Caco-2 (cell line): ENCODE measurements around the gene RPGRIP1. TPM values are rescaled to one million over a fixed set of nuclear protein-coding genes. Genes with fewer than 3 reads are reported as not detected.
"Not testable (repeated sequence)": the region's sequence is repeated elsewhere in the genome, so short reads cannot be mapped to it uniquely, and the experiment has no call there.

ENCODE experiments used
- BruUV-seq: library from RNA; stranded (reverse); fragments of 400-500 nt; replicated peaks from 2 replicates; lab custom pipeline; 2021; lab: Mats Ljungman, UMichigan
- CTCF ChIA-PET: fragments of 300-600 bp; sonication (Branson Sonifier 250); formaldehyde crosslinking; loops from one replicate; lab custom pipeline; 2022; ENCODE audit warnings: antibody characterized with exemption; lab: Charles Lee
- POLR2A ChIA-PET: fragments of 300-600 bp; sonication (Branson Sonifier 250); formaldehyde crosslinking; loops from one replicate; lab custom pipeline; 2022; ENCODE audit warnings: antibody characterized with exemption; lab: Charles Lee
- DNase-seq, 2 experiments: peaks; one replicate each; pipeline versions ENCODE4 v3.0.0 to v3.0.0-alpha.2; 2020 to 2022
- H3K27me3 ChIP-seq: replicated peaks from 2 replicates; pipeline ENCODE4 v1.6.0; 2011; ENCODE audit warnings: low read length; ENCODE audit not compliant: control insufficient read depth, insufficient read depth
- H3K36me3 ChIP-seq: 2 replicates; pipeline ENCODE4 v1.5.1; 2011; ENCODE audit warnings: low read length; ENCODE audit not compliant: control insufficient read depth, insufficient read depth
- H3K4me1 ChIP-seq: fragments of 250-450 bp; sonication (Bioruptor Pico); 2 replicates; pipeline ENCODE4 v1.5.1; 2020; ENCODE audit warnings: mild to moderate bottlenecking
- H3K4me3 ChIP-seq: 2 replicates; pipeline ENCODE4 v1.5.1; 2011; ENCODE audit warnings: low read depth, mild to moderate bottlenecking, control low read depth, low read length
- H3K9me3 ChIP-seq: fragments of 250-450 bp; sonication (Bioruptor Pico); 2 replicates; pipeline ENCODE4 v1.5.1; 2020; ENCODE audit warnings: mild to moderate bottlenecking, moderate library complexity
- H3K27ac Mint-ChIP-seq: one replicate; pipeline ENCODE4 v1.8.0; 2022; ENCODE audit warnings: mixed read lengths; ENCODE audit not compliant: unreplicated experiment
- H3K27me3 Mint-ChIP-seq: one replicate; pipeline ENCODE4 v1.8.0; 2022; ENCODE audit warnings: mixed read lengths; ENCODE audit not compliant: insufficient read depth, unreplicated experiment
- H3K36me3 Mint-ChIP-seq: one replicate; pipeline ENCODE4 v1.8.0; 2022; ENCODE audit warnings: mild to moderate bottlenecking, mixed read lengths; ENCODE audit not compliant: insufficient read depth, unreplicated experiment
- H3K4me1 Mint-ChIP-seq: one replicate; pipeline ENCODE4 v1.8.0; 2022; ENCODE audit warnings: low read depth, mixed read lengths; ENCODE audit not compliant: unreplicated experiment
- H3K4me3 Mint-ChIP-seq: one replicate; pipeline ENCODE4 v1.8.0; 2022; ENCODE audit warnings: mild to moderate bottlenecking, moderate library complexity, mixed read lengths; ENCODE audit not compliant: unreplicated experiment
- H3K9me3 Mint-ChIP-seq: one replicate; pipeline ENCODE4 v1.8.0; 2022; ENCODE audit warnings: mixed read lengths; ENCODE audit not compliant: unreplicated experiment
- CTCF ChIP-seq, 2 experiments: fragments of 200-600 bp in 1 of 2; IDR thresholded peaks; 1 replicate in 1 of 2; 2 replicates in 1 of 2; pipeline versions ENCODE4 v1.5.1 to v1.8.0; 2011 to 2022; ENCODE audit warnings: antibody characterized with exemption in 1 of 2, control low read depth in 1 of 2, inconsistent platforms in 1 of 2, low read depth in 1 of 2, low read length in 1 of 2, mild to moderate bottlenecking in 1 of 2, moderate library complexity in 1 of 2; ENCODE audit not compliant: insufficient read depth in 1 of 2, severe bottlenecking in 1 of 2, unreplicated experiment in 1 of 2
- intact Hi-C: fragments of 100-400 bp; cut with micrococcal nuclease; formaldehyde crosslinking; loops from one replicate; pipeline ENCODE4 v1.10.0; 2022; ENCODE audit not compliant: unreplicated experiment
- total RNA-seq: library from RNA; stranded (reverse); gene quantifications from 2 replicates; pipeline ENCODE4 v1.2.3, GENCODE V29; 2022

Gene RPGRIP1
- total RNA-seq, 1 experiment from 2014 or later, result not detected

DNA sequence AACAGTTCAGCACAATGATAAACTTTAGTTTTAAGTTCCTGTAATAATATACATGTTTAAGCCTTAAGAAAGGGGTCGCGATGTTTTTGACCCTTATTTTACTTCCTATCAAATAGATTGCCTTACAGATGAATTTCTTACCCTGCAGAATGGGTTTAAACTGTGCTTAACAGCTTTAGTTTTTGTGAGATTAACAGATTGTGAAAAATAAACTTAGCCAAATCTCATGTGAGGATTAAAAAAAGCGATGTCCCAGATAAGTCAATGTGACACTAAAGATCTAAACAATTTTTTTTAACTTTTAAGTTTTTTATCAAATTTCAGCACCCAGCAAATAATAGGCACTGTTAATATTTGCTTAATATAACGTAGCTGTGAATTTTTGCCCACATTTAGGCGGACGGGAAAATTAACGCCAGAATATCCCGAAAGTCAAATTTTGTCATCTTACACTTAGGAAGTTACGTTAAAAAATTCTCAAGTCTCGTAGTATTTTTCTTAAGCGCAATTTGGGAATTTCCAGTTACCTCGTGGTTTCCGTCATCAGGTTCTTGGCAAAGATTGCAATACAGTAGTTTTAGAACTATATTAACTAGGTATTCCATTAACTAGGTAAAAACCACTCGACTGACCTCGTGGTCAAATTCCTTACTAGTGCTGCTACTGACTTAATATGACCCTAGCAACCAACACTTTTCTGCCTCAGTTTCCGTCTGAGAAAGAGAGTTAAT lies 11.8 kb upstream of the RPGRIP1 start:
- peaks cover 14% of the 10 kb centered on the region for H3K4me1 Mint-ChIP-seq
- POLR2A ChIA-PET, result no interaction called here

DNA sequence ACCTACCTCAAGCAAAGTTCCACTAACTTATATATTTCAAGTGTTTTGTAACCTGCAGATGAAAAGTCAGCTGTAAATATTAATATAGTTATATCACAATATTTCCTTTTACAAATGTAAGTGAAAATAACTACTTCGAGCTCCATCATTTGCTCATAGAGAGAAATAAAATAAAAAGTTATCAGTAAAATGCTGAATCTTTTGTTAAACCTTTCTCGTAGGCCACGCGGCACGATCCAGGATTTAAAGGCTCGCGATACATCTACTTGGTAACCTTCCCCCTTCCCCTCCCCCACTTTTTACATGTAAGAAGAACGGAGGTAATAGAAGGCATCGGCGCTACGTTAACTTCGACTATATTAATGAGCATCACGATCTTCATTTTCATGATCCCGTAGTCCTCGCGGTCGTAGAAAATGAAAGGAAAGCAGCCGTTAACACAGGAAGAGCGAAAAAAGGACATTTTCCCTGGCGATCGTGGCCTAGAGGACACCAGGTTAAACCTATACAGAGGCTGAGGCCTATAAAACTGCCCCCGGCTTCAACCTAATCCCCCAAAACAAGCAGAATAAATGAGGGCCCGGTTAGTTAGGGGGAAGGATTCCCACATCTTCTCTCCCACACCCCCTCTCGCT lies 11.1 kb upstream of the RPGRIP1 start:
- peak in 1 of 2 experiments; percentile 49 for DNase-seq
- CTCF ChIA-PET, result no interaction called here
- Mint-ChIP-seq H3K27ac (peak overlapping the region; percentile 100), H3K36me3 (peaks cover 62% of the 10 kb centered on the region), H3K27me3 (no peaks in the 10 kb centered on the region), H3K4me1 (peaks cover 14% of the 10 kb centered on the region), H3K4me3 (peak overlapping the region; percentile 98), H3K9me3 (no peaks in the 10 kb centered on the region)
- H3K36me3 ChIP-seq, result no peaks in the 10 kb centered on the region
- POLR2A ChIA-PET, result no interaction called here
- H3K9me3 ChIP-seq, result no peaks in the 10 kb centered on the region
- H3K27me3 ChIP-seq, result no peaks in the 10 kb centered on the region
- peaks cover 19% of the 10 kb centered on the region for H3K4me1 ChIP-seq
- intact Hi-C loops, result loop anchor here (1.0 kb wide), 3 partner anchors 40 to 209 kb away; partner anchors contain the start of genes SUPT16H and TOX4
- peak overlapping the region; percentile 53 for H3K4me3 ChIP-seq
- no peak for TF ChIP-seq CTCF (IDR thresholded peaks at IDR 0.05; ENCODE audit: insufficient read depth in 1 of 2, low read depth in 1 of 2, low read length in 1 of 2, severe bottlenecking in 1 of 2, unreplicated experiment in 1 of 2)
- TSS peak; percentile 48 for BruUV-seq

More for the DNA sequence above, 11.8 kb upstream of the RPGRIP1 start:
- Mint-ChIP-seq H3K27me3 (no peaks in the 10 kb centered on the region), H3K9me3 (no peaks in the 10 kb centered on the region), H3K4me3 (peak overlapping the region; percentile 98), H3K36me3 (peaks cover 69% of the 10 kb centered on the region), H3K27ac (peak overlapping the region; percentile 100)
- CTCF ChIA-PET, result no interaction called here
- TF ChIP-seq CTCF (IDR thresholded peaks at IDR 0.05; ENCODE audit: insufficient read depth in 1 of 2, low read depth in 1 of 2, low read length in 1 of 2, severe bottlenecking in 1 of 2, unreplicated experiment in 1 of 2), result no peak
- intact Hi-C loops, result no loop called here
- no peaks in the 10 kb centered on the region for H3K27me3 ChIP-seq
- peak overlapping the region; percentile 53 for H3K4me3 ChIP-seq
- no TSS peak for BruUV-seq
- H3K36me3 ChIP-seq, result no peaks in the 10 kb centered on the region
- no peak for DNase-seq
- H3K9me3 ChIP-seq, result no peaks in the 10 kb centered on the region
- H3K4me1 ChIP-seq, result peaks cover 21% of the 10 kb centered on the region

DNA sequence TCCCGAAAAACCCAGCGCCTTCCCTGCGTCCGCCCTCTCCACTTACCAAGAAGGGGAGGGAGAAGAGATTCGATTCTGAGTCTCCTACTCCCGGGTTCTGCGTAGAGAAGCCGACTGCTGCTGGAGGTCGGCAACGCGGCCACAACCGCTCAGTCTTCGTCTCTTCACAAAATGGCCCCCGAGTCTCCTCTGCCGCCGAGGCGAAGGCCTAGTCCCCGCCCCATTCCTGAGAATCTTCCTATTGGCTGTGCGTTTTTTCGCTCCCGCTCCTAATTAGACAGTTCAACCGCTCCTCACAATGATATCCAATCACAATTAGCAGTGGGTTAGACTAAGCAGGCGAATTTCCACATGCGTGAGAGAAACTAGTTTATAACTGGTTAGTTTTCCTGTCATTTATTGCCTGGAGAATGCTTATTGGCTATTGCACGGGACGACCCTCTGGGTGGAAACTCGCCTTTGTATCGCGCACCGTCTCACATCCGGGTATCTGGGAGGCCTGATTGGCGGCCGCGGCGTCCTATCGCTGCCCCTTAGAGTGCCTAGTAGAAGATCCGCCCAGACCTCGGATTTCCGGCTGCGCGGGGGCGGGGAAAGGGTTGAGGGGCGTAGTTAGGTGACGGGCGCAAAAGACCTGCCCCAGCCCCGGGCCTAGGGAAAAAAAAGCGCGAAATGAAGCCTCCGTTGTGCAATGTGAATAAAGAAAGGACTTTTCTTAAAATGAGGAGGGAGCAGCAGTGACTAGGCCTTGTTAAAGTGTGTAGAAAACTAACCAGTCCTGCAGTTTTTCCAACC lies 10.4 kb upstream of the RPGRIP1 start, which contains the start of gene HNRNPC:
TSS of gene HNRNPC (minus strand) at position 191 of the 795 bp plus-strand sequence. CDS start 35,249 bp downstream, outside the sequence.
- no TSS peak for BruUV-seq
- Histone ChIP-seq H3K27me3 (no peaks in the 10 kb centered on the region), H3K4me1 (peaks cover 12% of the 10 kb centered on the region), H3K9me3 (no peaks in the 10 kb centered on the region), H3K4me3 (peak within 1 kb of the TSS; percentile 53), H3K36me3 (no peaks in the 10 kb centered on the region)
- POLR2A ChIA-PET, result no interaction called here
- no peak for TF ChIP-seq CTCF (IDR thresholded peaks at IDR 0.05; ENCODE audit: insufficient read depth in 1 of 2, low read depth in 1 of 2, low read length in 1 of 2, severe bottlenecking in 1 of 2, unreplicated experiment in 1 of 2)
- Mint-ChIP-seq H3K36me3 (peaks cover 55% of the 10 kb centered on the region), H3K27ac (peak within 1 kb of the TSS; percentile 100), H3K4me3 (peak within 1 kb of the TSS; percentile 98), H3K4me1 (peaks cover 14% of the 10 kb centered on the region), H3K27me3 (no peaks in the 10 kb centered on the region), H3K9me3 (no peaks in the 10 kb centered on the region)
- CTCF ChIA-PET, result interaction anchor here (0.7 kb wide), 2 partner anchors 277 to 312 kb away, joined by 5 to 8 read pairs; no protein-coding TSS in a partner anchor
- intact Hi-C loops, result loop anchor here (1.0 kb wide), 3 partner anchors 39 to 208 kb away; partner anchors contain the start of genes SUPT16H and TOX4
- DNase-seq, result peak; percentile 100

- H3K9me3 ChIP-seq, intact Hi-C loops, H3K27me3 ChIP-seq, POLR2A ChIA-PET, H3K9me3 Mint-ChIP-seq, CTCF ChIA-PET, BruUV-seq, H3K27me3 Mint-ChIP-seq, H3K36me3 ChIP-seq, H3K4me3 ChIP-seq, H3K27ac Mint-ChIP-seq, DNase-seq, H3K4me1 ChIP-seq, H3K4me3 Mint-ChIP-seq: not testable (repeated sequence)
- peaks cover 14% of the 10 kb centered on the region for H3K4me1 Mint-ChIP-seq
- H3K36me3 Mint-ChIP-seq, result peaks cover 23% of the 10 kb centered on the region
Measured at GRCh38 chr14:21272661-21273060, 7.2 kb upstream of the RPGRIP1 start.
